Activated CD8-positive, alpha-beta memory T cell treated with anti-CD3 and anti-CD28 coated beads for 36 hours (primary cell): ENCODE measurements around the gene DCTN5. TPM values are rescaled to one million over a fixed set of nuclear protein-coding genes. Genes with fewer than 3 reads are reported as not detected.
"Not testable (repeated sequence)": the region's sequence is repeated elsewhere in the genome, so short reads cannot be mapped to it uniquely, and the experiment has no call there.

ENCODE experiments used
- CTCF ChIA-PET: fragments of 350-600 bp; sonication (Branson Sonifier 250); formaldehyde crosslinking; loops from one replicate; lab custom pipeline; 2021; ENCODE audit warnings: antibody characterized with exemption; lab: Charles Lee
- POLR2A ChIA-PET: fragments of 350-600 bp; sonication (Branson Sonifier 250); formaldehyde crosslinking; loops from one replicate; lab custom pipeline; 2021; ENCODE audit warnings: antibody characterized with exemption; lab: Charles Lee
- total RNA-seq, 2 experiments: library from RNA; stranded (reverse); gene quantifications; one replicate each; pipeline ENCODE4 v1.2.3, GENCODE V29; 2021

The DCTN5 gene
- total RNA-seq, 2 experiments from 2014 or later = 88.3 to 89.5 TPM

- POLR2A ChIA-PET = no interaction called here
- CTCF ChIA-PET = no interaction called here
Observed at GRCh38 chr16:23710504-23710903, 69.2 kb downstream of the DCTN5 start.

GRCh38 chr16:23711785-23712184 lies 70.5 kb downstream of the DCTN5 start:
- CTCF ChIA-PET = no interaction called here
- POLR2A ChIA-PET = no interaction called here

GRCh38 chr16:23712976-23713375 lies 71.7 kb downstream of the DCTN5 start, which contains the start of gene ERN2:
Gene ERN2, minus strand, starts transcription at chr16:23713222. Its CDS starts 35 bp downstream, at chr16:23713187.
- POLR2A ChIA-PET = no interaction called here

GRCh38 chr16:23716484-23716883 lies 75.2 kb downstream of the DCTN5 start:
- CTCF ChIA-PET = interaction anchor here (0.7 kb wide), 1 partner anchor 495 kb away, joined by 3 read pairs; no protein-coding TSS in a partner anchor

More at GRCh38 chr16:23712976-23713375, 71.7 kb downstream of the DCTN5 start, which contains the start of gene ERN2:
- CTCF ChIA-PET = no interaction called here

GRCh38 chr16:23722613-23723240 lies 81.5 kb downstream of the DCTN5 start:
- CTCF ChIA-PET = not testable (repeated sequence)

More at GRCh38 chr16:23716484-23716883, 75.2 kb downstream of the DCTN5 start:
- POLR2A ChIA-PET = no interaction called here

GRCh38 chr16:23724096-23724784 lies 83.0 kb downstream of the DCTN5 start:
- ChIA-PET POLR2A (no interaction called here), CTCF (interaction anchor here (1.1 kb wide), 1 partner anchor 11 kb away, joined by 3 read pairs; no protein-coding TSS in a partner anchor)

More at GRCh38 chr16:23722613-23723240, 81.5 kb downstream of the DCTN5 start:
- POLR2A ChIA-PET = not testable (repeated sequence)

GRCh38 chr16:23724785-23725131 lies 83.5 kb downstream of the DCTN5 start:
- POLR2A ChIA-PET = no interaction called here
- CTCF ChIA-PET = interaction anchor here (1.1 kb wide), 1 partner anchor 10 kb away, joined by 3 read pairs; no protein-coding TSS in a partner anchor

- ChIA-PET POLR2A (no interaction called here), CTCF (interaction anchor here (0.7 to 1.4 kb wide), 3 partner anchors 109 to 390 kb away, joined by 3 to 4 read pairs (median 3); partner anchors contain the start of genes COG7 and PRKCB)
Observed at GRCh38 chr16:23726710-23727109, 85.4 kb downstream of the DCTN5 start.

Other genes starting within 250 kb of the DCTN5 start
- 10 to 100 TPM; 16.5 to 18.3 TPM for gene COG7, start 188.3 kb upstream of the DCTN5 start, total RNA-seq
- 10 to 100 TPM; 90.4 to 95.6 TPM for gene GGA2, start 131.0 kb upstream of the DCTN5 start, total RNA-seq
- 10 to 100 TPM; 25.6 to 28.2 TPM for gene EARS2, start 84.1 kb upstream of the DCTN5 start, total RNA-seq
- gene UBFD1, start 83.7 kb upstream of the DCTN5 start, total RNA-seq = 10 to 100 TPM; 56.7 to 62.3 TPM
- gene NDUFAB1, start 45.1 kb upstream of the DCTN5 start, total RNA-seq = 100 to 1,000 TPM; 182 to 186 TPM
- 10 to 100 TPM; 29.4 to 29.8 TPM for gene PALB2, start 156 bp upstream of the DCTN5 start, total RNA-seq
- gene PLK1, start 37.4 kb downstream of the DCTN5 start, total RNA-seq = 10 to 100 TPM; 63.9 to 65.0 TPM
- gene ERN2, start 71.8 kb downstream of the DCTN5 start, total RNA-seq = not detected
- gene CHP2, start 113.6 kb downstream of the DCTN5 start, total RNA-seq = not detected
- gene PRKCB, start 194.5 kb downstream of the DCTN5 start, total RNA-seq = 10 to 100 TPM; 97.1 to 99.0 TPM